Measurements from ENCODE around the gene ACSM3. TPM values are rescaled to one million over a fixed set of nuclear protein-coding genes. Genes with fewer than 3 reads are reported as not detected.

The ACSM3 gene
- polyA plus RNA-seq, 2 of the 4 experiments (the other 2 are of a cell fraction): 2.9 to 15.7 TPM

- TF ChIP-seq RAD21 (conservative IDR thresholded peaks at IDR 0.05 in 1 of 2, IDR thresholded peaks at IDR 0.05 in 1 of 2) (peak in 1 of 2 experiments; percentile 20; a peak in 2 of 5 replicates), HOXA7 (CRISPR knock-in tag; IDR thresholded peaks at IDR 0.05) (no peak), RFX5 (IDR thresholded peaks at IDR 0.05) (no peak; the same call in 1 of the 2 replicates), BHLHE40 (IDR thresholded peaks at IDR 0.05; ENCODE audit: low read depth, low read length) (no peak), POLR2A (IDR thresholded peaks at IDR 0.05; ENCODE audit: low read length) (peak; percentile 76), CBX8 (IDR thresholded peaks at IDR 0.05) (no peak), SMC3 (IDR thresholded peaks at IDR 0.05) (peak; percentile 4; the same call in 2 of the 3 replicates), REST (IDR thresholded peaks at IDR 0.05) (peak; percentile 34; the same call in 1 of the 2 replicates), RARB (CRISPR knock-in tag; IDR thresholded peaks at IDR 0.05) (no peak), USF2 (IDR thresholded peaks at IDR 0.05) (no peak), FOSB (CRISPR knock-in tag; IDR thresholded peaks at IDR 0.05) (no peak), KDM5A (IDR thresholded peaks at IDR 0.05) (peak; percentile 44), HOXB5 (CRISPR knock-in tag; IDR thresholded peaks at IDR 0.05) (no peak), CEBPB (IDR thresholded peaks at IDR 0.05) (no peak), ZC3H11A (IDR thresholded peaks at IDR 0.05) (no peak), NPAS2 (CRISPR knock-in tag; IDR thresholded peaks at IDR 0.05; ENCODE audit: borderline replicate concordance) (no peak), E2F6 (IDR thresholded peaks at IDR 0.05; ENCODE audit: borderline replicate concordance, low read depth) (peak; percentile 76), RNF2 (IDR thresholded peaks at IDR 0.05; ENCODE audit: borderline replicate concordance, low read depth) (no peak), CBX2 (IDR thresholded peaks at IDR 0.05; ENCODE audit: borderline replicate concordance, low read depth) (no peak), ZSCAN20 (CRISPR knock-in tag; IDR thresholded peaks at IDR 0.05) (no peak), PHF8 (IDR thresholded peaks at IDR 0.05; ENCODE audit: borderline replicate concordance, low read depth) (peak; percentile 37), CTCF (IDR thresholded peaks at IDR 0.05) (peak; percentile 47)
Measured at GRCh38 chr16:20806168-20807050, 42.6 kb downstream of the ACSM3 start, which contains the start of the genes ERI2 and REXO5 (continued).

Data from A549 (cell line).